WERI-Rb-1 (cell line): ENCODE measurements around the gene FGF18.

Experiments
- DNase-seq: peaks from one replicate; pipeline ENCODE4 v3.0.0-alpha.2; 2020
- H3K27ac ChIP-seq: fragments of 250-450 bp; sonication (Bioruptor Pico); 2 replicates; pipeline ENCODE4 v1.5.1; 2020; ENCODE audit warnings: mild to moderate bottlenecking, moderate library complexity
- H3K27me3 ChIP-seq: fragments of 250-450 bp; sonication (Bioruptor Pico); 2 replicates; pipeline ENCODE4 v1.5.1; 2021; ENCODE audit warnings: mild to moderate bottlenecking, low read depth, moderate library complexity; ENCODE audit not compliant: insufficient read depth, severe bottlenecking
- H3K36me3 ChIP-seq: fragments of 250-450 bp; sonication (Bioruptor Pico); 2 replicates; pipeline ENCODE4 v1.5.1; 2020; ENCODE audit warnings: mild to moderate bottlenecking, moderate library complexity
- H3K4me3 ChIP-seq: 2 replicates; pipeline ENCODE4 v1.5.1; 2011; ENCODE audit warnings: low read depth, mild to moderate bottlenecking, control low read depth, low read length
- H3K9me3 ChIP-seq: fragments of 250-450 bp; sonication (Bioruptor Pico); 2 replicates; pipeline ENCODE4 v1.5.1; 2021; ENCODE audit warnings: mild to moderate bottlenecking, moderate library complexity; ENCODE audit not compliant: severe bottlenecking
- TF ChIP-seq, protein P1 (sequence below): IDR thresholded peaks from 2 replicates; pipeline ENCODE4 v1.5.1; 2011; ENCODE audit warnings: low read depth, mild to moderate bottlenecking, control low read depth, inconsistent platforms, low read length

Gene FGF18

DNA sequence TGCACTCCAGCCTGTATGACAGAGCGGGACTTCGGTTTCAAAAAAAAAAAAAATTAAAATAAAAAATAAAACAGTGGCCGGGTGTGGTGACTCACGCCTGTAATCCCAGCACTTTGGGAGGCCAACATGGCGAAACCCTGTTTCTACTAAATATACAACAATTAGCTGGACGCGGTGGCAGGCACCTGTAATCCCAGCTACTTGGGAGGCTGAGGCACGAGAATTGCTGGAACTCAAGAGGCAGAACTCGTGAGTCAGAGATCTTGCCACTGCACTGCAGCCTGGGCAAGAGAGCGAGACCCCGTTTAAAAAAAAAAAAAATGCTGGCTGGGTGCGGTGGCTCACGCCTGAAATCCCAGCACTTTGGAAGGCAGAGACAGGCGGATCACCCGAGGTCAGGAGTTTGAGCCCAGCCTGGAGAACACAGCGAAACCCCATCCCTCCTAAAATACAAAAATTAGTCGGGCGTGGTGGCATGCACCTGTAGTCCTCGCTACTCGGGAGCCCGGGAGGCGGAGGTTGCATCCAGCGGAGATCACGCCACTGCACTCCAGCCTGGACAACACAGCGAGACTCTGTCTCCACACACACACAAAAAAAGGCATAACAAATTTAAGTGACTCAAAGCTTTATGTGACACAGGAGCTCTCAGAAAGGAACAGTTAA lies 33.3 kb upstream of the FGF18 start:
- TF ChIP-seq, protein P1, sequence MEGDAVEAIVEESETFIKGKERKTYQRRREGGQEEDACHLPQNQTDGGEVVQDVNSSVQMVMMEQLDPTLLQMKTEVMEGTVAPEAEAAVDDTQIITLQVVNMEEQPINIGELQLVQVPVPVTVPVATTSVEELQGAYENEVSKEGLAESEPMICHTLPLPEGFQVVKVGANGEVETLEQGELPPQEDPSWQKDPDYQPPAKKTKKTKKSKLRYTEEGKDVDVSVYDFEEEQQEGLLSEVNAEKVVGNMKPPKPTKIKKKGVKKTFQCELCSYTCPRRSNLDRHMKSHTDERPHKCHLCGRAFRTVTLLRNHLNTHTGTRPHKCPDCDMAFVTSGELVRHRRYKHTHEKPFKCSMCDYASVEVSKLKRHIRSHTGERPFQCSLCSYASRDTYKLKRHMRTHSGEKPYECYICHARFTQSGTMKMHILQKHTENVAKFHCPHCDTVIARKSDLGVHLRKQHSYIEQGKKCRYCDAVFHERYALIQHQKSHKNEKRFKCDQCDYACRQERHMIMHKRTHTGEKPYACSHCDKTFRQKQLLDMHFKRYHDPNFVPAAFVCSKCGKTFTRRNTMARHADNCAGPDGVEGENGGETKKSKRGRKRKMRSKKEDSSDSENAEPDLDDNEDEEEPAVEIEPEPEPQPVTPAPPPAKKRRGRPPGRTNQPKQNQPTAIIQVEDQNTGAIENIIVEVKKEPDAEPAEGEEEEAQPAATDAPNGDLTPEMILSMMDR: no peak

DNA sequence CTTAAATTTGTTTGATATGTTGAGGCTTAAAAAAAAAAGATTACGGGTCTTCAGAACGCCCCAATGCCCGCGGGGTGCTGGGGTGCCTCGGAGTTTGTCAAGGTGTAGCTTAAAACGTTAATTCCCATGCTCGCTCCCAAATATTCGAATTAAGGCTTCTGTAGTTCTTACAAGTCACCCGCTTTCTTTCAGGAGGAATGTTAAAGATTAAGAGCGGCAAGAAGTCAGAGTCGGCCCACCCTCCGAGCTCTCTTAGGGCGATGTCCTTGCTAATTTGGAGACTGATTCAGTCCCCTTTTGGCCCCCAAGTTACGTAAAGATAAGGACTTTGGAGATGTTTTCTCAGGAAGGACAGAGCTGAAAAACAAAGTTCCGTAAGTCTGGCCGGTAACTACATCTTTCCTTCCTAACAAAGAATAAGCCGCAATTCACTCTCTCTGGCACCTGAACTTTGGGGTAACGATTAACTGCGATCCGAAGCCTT lies 32.5 kb upstream of the FGF18 start:
- H3K27ac ChIP-seq: peak overlapping the region; percentile 98
- H3K9me3 ChIP-seq: no peaks in the 10 kb centered on the region
- H3K27me3 ChIP-seq: no peaks in the 10 kb centered on the region
- TF ChIP-seq, protein P1: no peak
- DNase-seq: no peak
- peak overlapping the region; percentile 87 for H3K4me3 ChIP-seq
- peaks cover 35% of the 10 kb centered on the region for H3K36me3 ChIP-seq

More for the DNA sequence above, 33.3 kb upstream of the FGF18 start:
- H3K27ac ChIP-seq: peak overlapping the region; percentile 98
- H3K36me3 ChIP-seq: peaks cover 28% of the 10 kb centered on the region
- no peaks in the 10 kb centered on the region for H3K27me3 ChIP-seq
- DNase-seq: no peak
- no peak overlapping the region for H3K4me3 ChIP-seq
- no peaks in the 10 kb centered on the region for H3K9me3 ChIP-seq

DNA sequence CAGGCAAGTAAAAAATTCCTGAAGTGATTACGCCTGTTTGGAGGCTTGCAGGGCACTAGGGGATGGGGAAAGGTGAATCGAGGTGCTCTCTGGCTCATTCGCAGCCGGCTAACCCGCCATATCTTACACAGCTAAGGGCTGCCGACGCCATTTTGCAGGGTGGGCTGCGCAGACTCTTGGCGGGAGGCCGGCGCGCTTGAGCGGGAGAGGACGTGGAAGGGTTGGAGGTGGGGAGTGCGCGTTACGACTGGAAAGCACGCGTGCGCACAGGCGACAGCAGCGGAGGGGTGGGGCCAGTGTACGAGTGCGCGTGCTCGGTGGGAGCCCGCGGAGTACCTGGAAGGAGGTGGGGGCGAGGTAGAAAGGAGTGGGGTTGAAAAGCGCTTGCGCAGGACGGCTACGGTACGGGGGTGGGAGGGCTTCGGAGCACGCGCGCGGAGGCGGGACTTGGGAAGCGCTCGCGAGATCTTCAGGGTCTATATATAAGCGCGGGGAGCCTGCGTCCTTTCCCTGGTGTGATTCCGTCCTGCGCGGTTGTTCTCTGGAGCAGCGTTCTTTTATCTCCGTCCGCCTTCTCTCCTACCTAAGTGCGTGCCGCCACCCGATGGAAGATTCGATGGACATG lies 32.0 kb upstream of the FGF18 start, which contains the start of gene NPM1:
TSS of gene NPM1 (plus strand) at position 505 of the 625 bp plus-strand sequence. CDS start at position 605, 100 bp downstream.
- H3K4me3 ChIP-seq: peak within 1 kb of the TSS; percentile 92
- H3K27me3 ChIP-seq: no peaks in the 10 kb centered on the region
- H3K27ac ChIP-seq: peak within 1 kb of the TSS; percentile 98
- TF ChIP-seq, protein P1: no peak
- no peaks in the 10 kb centered on the region for H3K9me3 ChIP-seq
- H3K36me3 ChIP-seq: peaks cover 41% of the 10 kb centered on the region
- DNase-seq: peak; percentile 99

DNA sequence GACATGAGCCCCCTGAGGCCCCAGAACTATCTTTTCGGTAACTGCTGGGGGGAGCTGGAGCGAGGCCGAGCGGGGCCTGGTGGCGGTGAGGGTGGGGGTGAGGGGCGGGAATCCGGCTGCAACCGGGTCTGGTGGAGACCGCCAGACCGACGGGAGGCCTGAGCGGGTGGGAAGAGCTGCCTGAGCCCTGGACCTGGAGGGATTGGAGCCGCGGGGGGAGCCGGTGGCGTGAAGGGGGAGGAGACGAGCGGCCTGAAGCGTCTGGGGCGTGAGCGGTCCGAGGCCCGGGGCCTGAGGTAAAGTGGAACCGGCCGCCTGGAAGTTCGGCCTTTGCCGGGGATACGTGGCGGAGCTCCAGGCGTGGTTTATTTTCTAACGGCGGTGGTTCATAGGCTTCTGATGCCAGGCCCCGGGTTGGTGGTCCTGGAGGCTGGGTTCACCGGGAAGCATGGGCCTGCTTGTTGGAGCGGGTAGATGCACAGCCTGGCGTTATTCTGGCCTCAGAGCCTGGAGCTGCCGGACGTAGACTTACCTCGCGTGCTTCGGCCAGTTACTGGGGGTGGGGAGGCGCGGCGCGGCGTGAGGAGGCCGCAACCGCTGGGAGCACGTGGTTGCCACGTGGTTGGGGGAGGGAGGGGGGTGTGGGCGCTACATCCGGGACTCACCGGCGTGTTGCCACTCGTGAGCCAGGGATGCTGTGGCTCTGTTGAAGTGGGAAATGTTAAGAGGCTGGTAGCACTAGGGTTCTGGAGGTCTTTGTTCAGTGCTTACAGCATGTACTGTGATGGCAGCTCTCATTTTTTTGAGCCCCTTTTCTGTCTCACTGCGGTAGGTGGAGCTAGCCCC lies 31.3 kb upstream of the FGF18 start:
- Histone ChIP-seq H3K9me3 (no peaks in the 10 kb centered on the region), H3K27me3 (no peaks in the 10 kb centered on the region), H3K4me3 (peak overlapping the region; percentile 92), H3K36me3 (peaks cover 48% of the 10 kb centered on the region), H3K27ac (peak overlapping the region; percentile 93)
- DNase-seq: peak; percentile 83
- TF ChIP-seq, protein P1: no peak

DNA sequence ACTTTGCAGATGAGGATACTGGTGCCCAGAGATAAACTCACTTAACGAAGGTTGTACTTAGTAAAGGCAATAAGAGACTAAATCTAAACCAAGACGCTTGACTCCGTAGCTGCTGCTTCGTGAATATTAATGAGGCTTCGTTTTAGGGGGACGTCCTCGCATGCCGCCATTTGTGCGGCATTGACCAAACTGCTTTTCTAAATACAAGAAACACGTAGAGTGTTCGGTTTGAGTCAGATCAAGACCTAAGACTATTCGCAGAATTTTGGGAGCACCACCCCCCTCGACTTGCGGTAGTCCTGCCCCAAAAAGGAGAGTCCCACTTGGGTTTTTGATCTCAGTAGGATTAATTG lies 30.7 kb upstream of the FGF18 start:
- TF ChIP-seq, protein P1: no peak
- H3K9me3 ChIP-seq: no peaks in the 10 kb centered on the region
- H3K27me3 ChIP-seq: no peaks in the 10 kb centered on the region
- no peak for DNase-seq
- peak overlapping the region; percentile 92 for H3K4me3 ChIP-seq
- peak overlapping the region; percentile 93 for H3K27ac ChIP-seq
- peaks cover 54% of the 10 kb centered on the region for H3K36me3 ChIP-seq
